ENCODE results near the gene BARX1. TPM values are rescaled to one million over a fixed set of nuclear protein-coding genes. Genes with fewer than 3 reads are reported as not detected.
"Not testable (repeated sequence)": the region's sequence is repeated elsewhere in the genome, so short reads cannot be mapped to it uniquely, and the experiment has no call there.

The BARX1 gene
- total RNA-seq, 4 donors from 2014 or later = 0.28 to 0.67 TPM; not detected in 2

- no peaks in the 10 kb centered on the region for H3K27me3 ChIP-seq
- H3K36me3 ChIP-seq = no peaks in the 10 kb centered on the region
- DNase-seq = no peak
- H3K4me3 ChIP-seq = no peak overlapping the region
- H3K27ac ChIP-seq = no peak overlapping the region
- intact Hi-C loops (cut with DNase I; ENCODE audit: low total_unique reads) = no loop called here
- no peak for TF ChIP-seq POLR2A (IDR thresholded peaks at IDR 0.05)
- TF ChIP-seq CTCF (IDR thresholded peaks at IDR 0.05) = no peak
- no peaks in the 10 kb centered on the region for H3K9me3 ChIP-seq
- no peaks in the 10 kb centered on the region for H3K4me1 ChIP-seq
Observed at GRCh38 chr9:93975262-93975661, 20.1 kb upstream of the BARX1 start.

- DNase-seq = no peak
- TF ChIP-seq POLR2A (IDR thresholded peaks at IDR 0.05) (no peak), CTCF (IDR thresholded peaks at IDR 0.05) (no peak)
- H3K4me1 ChIP-seq = no peaks in the 10 kb centered on the region
- no peaks in the 10 kb centered on the region for H3K36me3 ChIP-seq
- no peaks in the 10 kb centered on the region for H3K27me3 ChIP-seq
- no peak overlapping the region for H3K4me3 ChIP-seq
- no peaks in the 10 kb centered on the region for H3K9me3 ChIP-seq
- no peak overlapping the region for H3K27ac ChIP-seq
- intact Hi-C loops (cut with DNase I; ENCODE audit: low total_unique reads) = no loop called here
Observed at GRCh38 chr9:93974151-93974550, 19.0 kb upstream of the BARX1 start.

- H3K27ac ChIP-seq; DNase-seq; H3K36me3 ChIP-seq; H3K27me3 ChIP-seq; H3K4me1 ChIP-seq; H3K9me3 ChIP-seq; H3K4me3 ChIP-seq; intact Hi-C loops (cut with DNase I; ENCODE audit: low total_unique reads): not testable (repeated sequence)
Observed at GRCh38 chr9:93972655-93973054, 17.5 kb upstream of the BARX1 start.

- H3K9me3 ChIP-seq = no peaks in the 10 kb centered on the region
- no peaks in the 10 kb centered on the region for H3K27me3 ChIP-seq
- H3K27ac ChIP-seq = no peak overlapping the region
- no peaks in the 10 kb centered on the region for H3K4me1 ChIP-seq
- TF ChIP-seq POLR2A (IDR thresholded peaks at IDR 0.05) = no peak
- no peak for TF ChIP-seq CTCF (IDR thresholded peaks at IDR 0.05)
- DNase-seq = no peak
- intact Hi-C loops (cut with DNase I; ENCODE audit: low total_unique reads) = loop anchor here (10.0 kb wide), 1 partner anchor 284 kb away; no protein-coding TSS in a partner anchor
- no peak overlapping the region for H3K4me3 ChIP-seq
- no peaks in the 10 kb centered on the region for H3K36me3 ChIP-seq
Observed at GRCh38 chr9:93969328-93969661, 14.1 kb upstream of the BARX1 start.

- TF ChIP-seq POLR2A (IDR thresholded peaks at IDR 0.05) (no peak), CTCF (IDR thresholded peaks at IDR 0.05) (no peak)
- intact Hi-C loops (cut with DNase I; ENCODE audit: low total_unique reads) = loop anchor here (10.0 kb wide), 1 partner anchor 284 kb away; no protein-coding TSS in a partner anchor
- H3K27me3 ChIP-seq = no peaks in the 10 kb centered on the region
- H3K27ac ChIP-seq = no peak overlapping the region
- no peaks in the 10 kb centered on the region for H3K9me3 ChIP-seq
- H3K36me3 ChIP-seq = no peaks in the 10 kb centered on the region
- H3K4me3 ChIP-seq = no peak overlapping the region
- no peaks in the 10 kb centered on the region for H3K4me1 ChIP-seq
- DNase-seq = no peak
Observed at GRCh38 chr9:93968451-93969327, 13.5 kb upstream of the BARX1 start.
